Measurements from ENCODE around the gene NEU4. TPM values are rescaled to one million over a fixed set of nuclear protein-coding genes. Genes with fewer than 3 reads are reported as not detected.
"Not testable (repeated sequence)": the region's sequence is repeated elsewhere in the genome, so short reads cannot be mapped to it uniquely, and the experiment has no call there.

The NEU4 gene
- total RNA-seq, 1 donor from 2014 or later: not detected

DNA sequence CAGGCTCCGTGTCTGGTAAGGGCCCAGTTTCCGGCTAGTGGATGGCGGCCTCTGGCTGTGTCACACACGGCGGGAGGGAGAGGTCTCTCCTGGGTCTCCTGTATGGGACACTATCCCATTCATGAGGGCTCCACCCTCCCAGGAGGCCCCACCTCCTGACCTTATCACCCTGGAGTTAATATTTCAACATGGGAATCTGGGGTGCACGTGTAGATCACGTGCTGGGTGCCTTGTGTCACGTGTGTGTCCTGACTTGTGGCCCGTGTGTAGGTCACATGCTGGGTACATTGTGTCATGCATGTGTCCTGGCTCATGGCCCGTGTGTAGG is 9.9 kb downstream of the NEU4 start:
- H3K4me3 Mint-ChIP-seq (ENCODE audit: unreplicated experiment): no peak overlapping the region
- H3K9me3 Mint-ChIP-seq (ENCODE audit: unreplicated experiment): no peaks in the 10 kb centered on the region
- H3K4me1 Mint-ChIP-seq (ENCODE audit: unreplicated experiment): no peaks in the 10 kb centered on the region
- no peak for TF ChIP-seq CTCF (IDR thresholded peaks at IDR 0.05)
- H3K36me3 Mint-ChIP-seq (ENCODE audit: unreplicated experiment): no peaks in the 10 kb centered on the region
- H3K27ac Mint-ChIP-seq (ENCODE audit: unreplicated experiment): no peak overlapping the region
- DNase-seq (ENCODE audit: extremely low spot score, unreplicated experiment): no peak
- H3K27me3 Mint-ChIP-seq (ENCODE audit: unreplicated experiment): no peaks in the 10 kb centered on the region

- not testable (repeated sequence) for H3K9me3 Mint-ChIP-seq (ENCODE audit: unreplicated experiment); H3K4me3 Mint-ChIP-seq (ENCODE audit: unreplicated experiment); DNase-seq (ENCODE audit: extremely low spot score, unreplicated experiment); H3K4me1 Mint-ChIP-seq (ENCODE audit: unreplicated experiment); H3K27ac Mint-ChIP-seq (ENCODE audit: unreplicated experiment); H3K36me3 Mint-ChIP-seq (ENCODE audit: unreplicated experiment); H3K27me3 Mint-ChIP-seq (ENCODE audit: unreplicated experiment)
These were observed 11.1 kb downstream of the NEU4 start for GRCh38 chr2:241819947-241820624.

GRCh38 chr2:241820625-241821384 is 11.8 kb downstream of the NEU4 start:
- no peak for TF ChIP-seq CTCF (IDR thresholded peaks at IDR 0.05)
- Mint-ChIP-seq H3K36me3 (ENCODE audit: unreplicated experiment) (no peaks in the 10 kb centered on the region), H3K27ac (ENCODE audit: unreplicated experiment) (no peak overlapping the region), H3K4me1 (ENCODE audit: unreplicated experiment) (no peaks in the 10 kb centered on the region), H3K4me3 (ENCODE audit: unreplicated experiment) (no peak overlapping the region), H3K9me3 (ENCODE audit: unreplicated experiment) (no peaks in the 10 kb centered on the region), H3K27me3 (ENCODE audit: unreplicated experiment) (no peaks in the 10 kb centered on the region)
- no peak for DNase-seq (ENCODE audit: extremely low spot score, unreplicated experiment)

- no peaks in the 10 kb centered on the region for H3K27me3 Mint-ChIP-seq (ENCODE audit: unreplicated experiment)
- TF ChIP-seq CTCF (IDR thresholded peaks at IDR 0.05): no peak
- H3K9me3 Mint-ChIP-seq (ENCODE audit: unreplicated experiment): no peaks in the 10 kb centered on the region
- H3K4me1 Mint-ChIP-seq (ENCODE audit: unreplicated experiment): no peaks in the 10 kb centered on the region
- no peak overlapping the region for H3K4me3 Mint-ChIP-seq (ENCODE audit: unreplicated experiment)
- H3K36me3 Mint-ChIP-seq (ENCODE audit: unreplicated experiment): no peaks in the 10 kb centered on the region
- no peak for DNase-seq (ENCODE audit: extremely low spot score, unreplicated experiment)
- no peak overlapping the region for H3K27ac Mint-ChIP-seq (ENCODE audit: unreplicated experiment)
These were observed 12.7 kb downstream of the NEU4 start for GRCh38 chr2:241821460-241822263.

GRCh38 chr2:241822264-241822623 is 13.3 kb downstream of the NEU4 start:
- no peaks in the 10 kb centered on the region for H3K36me3 Mint-ChIP-seq (ENCODE audit: unreplicated experiment)
- no peaks in the 10 kb centered on the region for H3K27me3 Mint-ChIP-seq (ENCODE audit: unreplicated experiment)
- TF ChIP-seq CTCF (IDR thresholded peaks at IDR 0.05): no peak
- no peak for DNase-seq (ENCODE audit: extremely low spot score, unreplicated experiment)
- no peaks in the 10 kb centered on the region for H3K4me1 Mint-ChIP-seq (ENCODE audit: unreplicated experiment)
- no peak overlapping the region for H3K4me3 Mint-ChIP-seq (ENCODE audit: unreplicated experiment)
- peaks cover 3% of the 10 kb centered on the region for H3K9me3 Mint-ChIP-seq (ENCODE audit: unreplicated experiment)
- no peak overlapping the region for H3K27ac Mint-ChIP-seq (ENCODE audit: unreplicated experiment)

- H3K9me3 Mint-ChIP-seq (ENCODE audit: unreplicated experiment): peaks cover 11% of the 10 kb centered on the region
- H3K27ac Mint-ChIP-seq (ENCODE audit: unreplicated experiment); H3K4me1 Mint-ChIP-seq (ENCODE audit: unreplicated experiment); DNase-seq (ENCODE audit: extremely low spot score, unreplicated experiment); H3K27me3 Mint-ChIP-seq (ENCODE audit: unreplicated experiment); H3K36me3 Mint-ChIP-seq (ENCODE audit: unreplicated experiment); H3K4me3 Mint-ChIP-seq (ENCODE audit: unreplicated experiment): not testable (repeated sequence)
These were observed 14.8 kb downstream of the NEU4 start for GRCh38 chr2:241823531-241824437.
